Activated CD8-positive, alpha-beta memory T cell treated with anti-CD3 and anti-CD28 coated beads, Interleukin-2, amount 50 U/mL, for 24 hours (primary cell): ENCODE results near the gene EIF1B.
"Not testable (repeated sequence)": the region's sequence is repeated elsewhere in the genome, so short reads cannot be mapped to it uniquely, and the experiment has no call there.

Experiments used
- DNase-seq: peaks from one replicate; pipeline ENCODE4 v3.0.0-alpha.2; 2020; ENCODE audit errors: extremely low read depth

Gene EIF1B

DNA sequence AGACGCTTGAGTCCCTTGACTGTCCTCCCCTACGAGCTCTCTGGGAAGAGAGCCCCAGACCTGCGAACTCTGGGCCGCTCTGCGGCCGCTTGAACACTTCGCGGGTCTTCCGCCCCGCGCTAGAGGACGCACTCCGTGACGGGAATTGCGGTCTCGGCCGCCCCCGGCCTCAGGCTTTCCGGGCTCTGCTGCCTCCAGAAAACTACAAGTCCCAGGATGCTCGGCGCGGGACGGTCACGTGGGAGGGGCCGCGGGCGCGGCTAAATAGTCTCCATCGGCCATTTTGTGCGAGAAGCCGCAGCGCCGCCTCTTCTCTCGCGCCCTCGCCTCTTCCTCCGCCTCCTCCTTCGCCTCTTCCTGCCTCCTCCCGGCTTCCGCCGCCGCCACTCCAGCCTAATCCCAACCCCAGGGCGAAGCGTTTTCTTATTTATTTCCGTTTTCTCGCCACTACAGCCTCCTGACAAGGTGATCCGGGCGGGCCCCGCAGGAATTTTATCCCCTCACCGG, at the start of gene EIF1B:
EIF1B (plus strand) TSS at position 290 of the 507 bp plus-strand sequence. CDS start 235 bp downstream, outside the sequence.
- DNase-seq = peak; percentile 97

DNA sequence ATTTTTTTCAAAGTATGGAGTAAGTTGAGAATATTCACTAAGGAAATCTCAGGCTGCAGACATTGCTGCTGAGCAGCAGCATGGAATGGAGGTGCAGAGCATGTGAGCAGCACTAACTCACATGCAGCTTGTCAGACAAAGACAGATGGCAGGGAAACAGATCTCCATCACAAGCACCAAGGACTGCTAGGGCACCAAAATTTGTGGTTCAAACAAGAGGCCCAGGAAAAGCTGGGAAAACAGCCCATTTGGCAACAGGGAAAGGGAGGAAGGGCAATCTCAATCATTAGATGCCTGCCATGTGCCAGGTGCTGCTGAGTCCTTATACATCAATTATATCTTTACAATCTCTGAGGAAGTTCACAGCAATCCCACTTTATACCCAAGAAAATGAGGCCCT, 47.2 kb upstream of the EIF1B start:
- no peak for DNase-seq

DNA sequence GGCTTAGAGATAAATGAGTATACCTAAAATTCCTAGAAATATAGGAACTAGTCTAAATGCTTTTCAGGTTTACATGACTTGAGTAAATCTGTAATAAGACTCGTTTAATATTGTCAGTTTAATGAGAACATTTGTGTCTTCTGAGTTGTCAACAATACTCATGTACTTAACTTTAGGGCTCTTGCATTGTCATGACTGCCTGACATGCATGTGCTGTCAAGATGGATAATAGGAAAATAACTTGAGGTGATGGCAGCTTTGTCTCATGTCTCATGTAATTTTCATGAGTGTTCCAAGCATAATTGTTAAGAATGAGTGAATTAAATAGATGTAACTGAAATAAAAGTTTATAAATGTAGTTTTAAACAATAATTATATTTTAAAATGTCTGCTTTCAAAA, 45.1 kb upstream of the EIF1B start:
- DNase-seq = no peak

DNA sequence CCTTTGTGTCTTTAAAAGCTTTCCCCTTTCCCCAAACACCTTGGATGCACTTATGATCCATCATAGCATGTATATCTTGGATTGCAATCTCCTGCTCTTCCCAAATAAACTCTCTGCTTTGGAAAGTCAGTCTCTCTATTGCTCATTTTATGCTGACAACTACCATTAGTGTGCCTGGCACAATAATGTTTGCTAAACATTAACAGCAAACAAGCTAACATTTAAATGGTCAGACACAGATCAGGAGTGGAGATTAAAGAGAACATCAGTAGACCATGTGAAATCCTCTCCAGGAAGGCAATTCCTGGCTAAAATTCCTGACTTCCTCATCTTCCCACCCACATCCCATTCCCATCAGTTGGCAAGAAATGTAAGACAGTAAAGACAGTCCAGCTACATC, 44.3 kb upstream of the EIF1B start:
- no peak for DNase-seq

DNA sequence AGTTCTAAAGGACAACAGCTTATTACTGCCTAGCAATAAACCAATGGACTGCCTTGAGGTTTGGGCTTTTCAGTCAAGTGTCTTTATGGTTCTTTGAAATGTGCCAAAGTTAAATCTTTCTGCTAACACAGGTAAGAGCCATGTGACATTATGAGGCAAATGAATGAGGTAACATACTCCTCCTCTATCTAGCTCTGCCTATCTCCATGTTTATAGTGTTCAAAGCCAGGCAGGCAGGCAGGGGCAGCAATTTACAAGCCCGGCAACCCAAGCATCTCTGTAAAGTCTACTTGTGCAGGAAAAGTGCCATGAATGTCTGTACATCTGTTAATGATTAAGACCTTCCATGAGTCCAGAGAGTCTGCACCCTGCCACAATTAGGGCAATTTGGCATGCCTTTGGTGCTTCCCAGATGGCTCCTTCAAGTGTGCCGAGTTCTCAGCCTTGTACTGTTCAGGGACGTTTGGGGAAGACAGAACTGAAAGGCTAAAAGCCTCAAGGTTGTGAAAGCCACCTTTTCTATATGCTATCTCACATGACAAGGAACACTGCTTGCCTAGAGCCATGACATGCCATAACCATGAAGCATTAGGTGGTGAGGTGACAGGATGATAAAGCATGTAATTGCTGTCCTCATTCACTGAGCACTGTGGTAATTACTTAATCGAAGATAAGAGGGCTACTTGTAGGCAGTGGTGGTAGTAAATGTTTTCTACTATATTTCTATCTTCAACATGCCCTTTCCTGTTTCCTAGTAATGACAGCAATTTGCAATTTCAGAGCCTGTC, 41.4 kb upstream of the EIF1B start:
- no peak for DNase-seq

DNA sequence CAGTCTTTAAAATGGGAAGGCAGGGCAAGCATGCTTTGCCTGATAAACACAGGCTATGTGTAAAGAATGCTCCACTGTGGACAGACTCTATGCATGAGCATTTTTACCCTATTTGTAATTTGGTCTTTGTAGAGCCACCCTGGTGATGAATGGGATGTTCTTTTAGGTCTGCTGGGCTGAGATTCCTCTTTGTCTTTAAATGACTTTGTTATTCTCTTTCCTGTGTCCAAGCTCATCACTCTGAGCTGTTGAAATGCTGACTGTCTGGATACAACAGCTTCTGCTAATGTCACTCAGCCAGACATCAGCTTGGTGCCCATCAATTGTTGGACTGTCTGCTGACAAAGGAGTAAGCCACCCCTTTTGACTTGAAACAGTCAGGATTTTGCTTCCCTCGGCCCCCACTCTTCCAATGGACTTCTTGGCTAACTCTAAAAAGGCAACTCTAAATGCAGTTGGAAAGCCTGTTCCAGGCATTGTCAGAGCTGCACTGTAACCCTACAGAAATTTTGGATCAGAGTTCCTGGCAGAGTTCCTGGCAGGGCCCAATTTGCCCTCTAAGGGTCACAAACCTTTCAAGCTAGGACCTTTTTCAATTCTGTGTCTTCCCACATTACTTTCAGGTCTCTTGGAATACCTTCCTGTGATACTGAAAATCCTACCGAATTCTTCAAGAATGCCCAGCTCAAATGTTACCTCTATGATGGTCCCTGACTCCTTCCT, 40.5 kb upstream of the EIF1B start:
- no peak for DNase-seq

DNA sequence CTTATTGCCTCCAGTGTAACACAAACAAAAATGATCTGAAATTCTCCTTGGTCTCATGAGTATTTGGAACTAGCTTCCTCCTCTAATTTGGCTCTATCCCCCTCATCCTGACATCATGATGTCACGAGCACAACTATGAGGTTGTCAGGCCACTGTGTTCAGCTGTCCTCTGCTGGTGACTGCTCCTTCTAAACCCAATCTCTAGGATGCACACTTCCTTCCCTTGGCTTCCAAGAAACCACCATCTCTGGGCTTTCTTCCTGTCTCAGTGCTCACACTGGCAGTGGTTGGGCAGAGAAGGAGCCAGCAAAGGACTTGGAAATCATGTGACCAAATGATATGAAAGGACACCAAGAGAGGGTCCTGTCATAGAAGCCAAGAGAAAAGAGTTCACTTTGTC, 30.7 kb upstream of the EIF1B start:
- no peak for DNase-seq

DNA sequence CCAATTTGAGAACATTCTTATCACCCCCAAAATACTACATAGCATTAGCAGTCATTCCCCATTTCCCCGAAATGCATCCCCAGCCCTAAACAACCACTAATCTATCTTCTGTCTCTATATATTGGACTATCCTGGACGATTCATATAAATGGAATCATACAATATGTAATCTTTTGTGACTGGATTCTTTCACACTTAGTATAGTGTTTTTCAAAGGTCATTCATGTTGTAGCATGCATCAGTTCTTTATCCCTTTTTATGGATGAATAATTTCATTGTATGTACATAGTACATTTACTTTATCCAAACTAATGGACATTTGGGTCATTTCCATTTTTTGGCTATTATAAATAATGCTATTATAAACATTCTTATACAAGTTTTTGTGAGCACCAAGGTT, 27.5 kb upstream of the EIF1B start:
- no peak for DNase-seq

DNA sequence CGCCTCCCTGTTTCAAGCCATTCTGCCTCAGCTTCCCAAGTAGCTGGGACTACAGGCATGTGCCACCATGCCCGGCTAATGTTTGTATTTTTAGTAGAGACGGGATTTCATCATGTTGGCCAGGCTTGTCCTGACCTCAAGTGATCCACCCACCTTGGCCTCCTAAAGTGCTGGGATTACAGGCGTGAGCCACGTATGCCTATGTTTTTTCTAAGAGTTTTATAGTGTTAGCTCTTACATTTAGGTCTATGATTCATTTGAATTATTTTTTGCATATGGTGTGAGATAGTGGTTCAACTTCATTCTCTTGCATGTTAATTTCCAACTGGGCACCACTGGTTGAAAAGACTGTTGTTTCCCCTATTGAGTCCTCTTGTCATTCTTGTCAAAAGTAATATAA, 26.4 kb upstream of the EIF1B start:
- not testable (repeated sequence) for DNase-seq

DNA sequence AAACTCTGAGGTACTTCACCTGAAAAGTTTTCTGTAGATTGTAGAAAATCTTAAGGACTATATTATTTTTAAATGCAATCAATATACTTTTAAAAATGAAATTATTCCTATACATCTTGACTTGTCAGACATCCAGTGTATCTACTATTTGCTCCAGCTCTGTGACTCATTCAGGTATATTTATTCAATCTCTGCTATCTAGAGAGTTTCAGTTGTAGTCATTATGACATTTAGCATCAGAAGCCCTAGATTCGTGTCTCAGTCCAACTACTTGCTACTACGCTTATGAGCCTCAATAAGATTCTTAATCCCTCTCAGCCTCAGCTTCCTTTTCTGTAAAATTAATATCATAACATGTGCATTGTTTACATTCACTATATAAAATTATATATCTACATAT, 22.3 kb upstream of the EIF1B start:
- no peak for DNase-seq

DNA sequence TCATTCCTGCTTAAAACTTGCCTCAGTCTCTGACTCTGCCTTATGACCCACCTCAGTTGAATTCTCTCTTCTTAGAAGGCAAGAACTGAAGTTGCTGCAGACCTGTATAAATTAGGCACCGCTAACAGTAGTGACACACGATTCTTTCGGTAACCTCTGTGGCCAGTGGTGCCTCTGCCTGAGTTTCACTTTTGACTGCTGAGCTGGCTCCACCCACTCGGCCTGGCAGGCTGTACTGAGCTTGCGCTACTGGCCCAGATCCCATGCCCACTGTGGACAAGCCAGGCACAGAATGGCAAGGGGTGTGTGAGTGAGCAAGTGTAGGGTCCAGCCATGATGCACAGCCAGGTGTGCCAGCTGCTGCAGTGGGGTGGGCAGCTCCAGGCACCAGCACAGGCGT, 19.1 kb upstream of the EIF1B start:
- no peak for DNase-seq

DNA sequence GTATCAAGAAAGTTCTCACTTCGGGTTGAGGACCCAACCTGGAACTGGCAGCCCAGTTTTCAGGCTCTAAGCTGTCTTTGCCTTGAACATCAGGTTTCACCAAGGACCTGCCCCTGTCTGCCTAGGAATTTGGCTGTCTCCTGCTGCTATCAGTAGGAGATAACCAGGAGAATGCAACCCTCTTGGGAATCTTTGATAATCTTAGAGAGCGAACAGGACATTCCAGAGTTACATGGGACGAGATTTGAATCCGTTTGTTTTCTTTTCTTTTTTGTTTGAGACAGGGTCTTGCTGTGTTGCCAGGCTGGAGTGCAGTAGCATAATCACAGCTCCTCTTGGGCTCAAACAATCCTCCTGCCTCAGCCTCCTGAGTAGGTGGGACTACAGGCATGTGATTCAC, 18.0 kb upstream of the EIF1B start:
- DNase-seq = no peak

DNA sequence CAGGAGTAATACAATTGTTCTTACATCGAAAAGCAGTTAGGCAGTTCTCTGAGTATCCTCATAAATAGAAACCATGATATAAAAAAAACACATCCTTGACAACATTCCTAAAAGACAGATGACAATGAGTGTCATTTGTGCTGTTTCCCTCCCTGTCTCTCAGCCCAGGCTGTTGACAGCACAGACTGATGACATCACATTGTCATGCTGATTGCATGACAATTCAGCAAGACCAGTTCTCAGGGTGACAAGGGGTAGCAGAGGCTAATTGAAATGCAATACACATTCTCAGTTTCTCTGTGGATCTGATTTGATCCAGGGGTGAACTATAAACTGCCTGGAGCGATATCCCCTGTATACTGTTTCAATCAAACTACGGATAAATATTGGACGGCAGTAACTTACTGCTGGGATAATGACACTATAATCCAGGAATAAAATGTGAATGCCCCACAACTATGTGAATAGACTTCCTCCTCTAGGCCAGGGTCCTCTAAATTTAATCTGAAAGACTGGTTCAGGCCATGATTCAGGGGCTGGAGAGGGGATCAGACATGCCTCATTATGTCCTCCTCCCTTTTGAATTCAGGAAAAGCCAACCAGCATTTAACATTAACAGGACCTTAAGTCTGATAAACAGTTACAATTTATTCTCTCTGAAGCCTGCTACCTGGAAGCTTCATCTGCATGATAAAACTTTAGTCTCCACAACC, 16.7 kb upstream of the EIF1B start:
- no peak for DNase-seq

DNA sequence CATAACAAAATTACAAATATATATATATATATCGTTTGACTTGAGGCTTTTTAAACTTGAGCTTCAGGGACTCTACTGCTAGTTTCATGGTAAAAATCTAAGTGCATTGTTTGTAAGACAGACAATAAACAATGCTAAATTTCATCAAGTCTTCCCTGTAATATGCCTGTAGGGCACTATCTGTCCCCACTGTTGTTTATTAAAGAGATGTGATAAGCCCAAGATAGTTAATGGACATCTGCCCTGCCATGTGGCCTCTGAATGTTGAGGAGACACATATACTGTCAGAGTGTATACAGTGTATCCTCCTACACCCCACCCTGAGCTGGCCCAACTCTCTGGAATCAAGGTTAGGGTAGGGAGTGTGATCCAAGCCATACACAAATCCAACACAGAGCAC, 15.1 kb upstream of the EIF1B start:
- DNase-seq = no peak

DNA sequence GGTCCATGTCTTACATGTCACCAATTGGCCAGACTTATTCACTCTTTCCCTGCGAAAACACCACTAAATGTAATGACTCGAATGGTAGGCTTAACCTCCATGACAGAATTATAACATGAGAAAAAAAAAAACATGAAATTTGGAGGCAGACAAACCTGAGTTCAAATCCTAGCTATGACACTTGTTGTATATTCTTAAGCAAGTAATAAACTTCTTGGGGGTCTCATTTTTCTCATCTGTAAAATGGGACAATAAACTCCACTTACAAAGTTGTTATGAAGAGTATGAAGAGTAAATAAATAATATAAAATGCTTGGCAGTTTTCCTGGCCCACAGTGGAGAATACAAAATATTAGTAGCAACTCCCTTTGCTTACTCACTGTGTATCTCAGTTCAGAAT, 11.4 kb upstream of the EIF1B start:
- DNase-seq = no peak

DNA sequence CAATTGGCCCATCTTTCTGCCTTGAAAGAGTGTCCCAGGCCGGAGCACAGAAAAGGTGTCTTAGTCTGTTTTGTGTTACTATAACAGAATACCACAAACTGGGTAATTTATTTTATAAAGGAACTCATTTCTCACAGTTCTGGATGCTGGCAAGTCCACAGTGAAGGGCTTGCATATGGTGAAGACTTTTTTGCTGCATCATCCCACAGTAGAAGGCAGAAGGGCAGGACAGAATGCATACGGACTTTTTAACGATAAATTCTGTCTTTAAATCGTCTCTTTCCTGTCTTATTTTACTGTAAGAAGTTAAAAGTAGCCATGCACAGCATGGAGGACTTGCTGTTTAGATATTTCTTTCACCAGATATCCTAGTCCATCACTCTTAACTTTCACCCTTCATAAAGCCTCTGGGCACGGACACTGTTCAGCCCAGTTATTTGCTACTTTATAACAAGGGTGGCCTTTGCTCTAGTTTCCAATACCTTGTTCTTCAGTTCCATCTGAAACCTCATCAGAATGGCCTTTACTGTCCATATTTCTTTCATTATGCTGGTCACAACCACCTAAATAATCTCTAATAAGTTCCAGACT, 10.3 kb upstream of the EIF1B start:
- DNase-seq = no peak

DNA sequence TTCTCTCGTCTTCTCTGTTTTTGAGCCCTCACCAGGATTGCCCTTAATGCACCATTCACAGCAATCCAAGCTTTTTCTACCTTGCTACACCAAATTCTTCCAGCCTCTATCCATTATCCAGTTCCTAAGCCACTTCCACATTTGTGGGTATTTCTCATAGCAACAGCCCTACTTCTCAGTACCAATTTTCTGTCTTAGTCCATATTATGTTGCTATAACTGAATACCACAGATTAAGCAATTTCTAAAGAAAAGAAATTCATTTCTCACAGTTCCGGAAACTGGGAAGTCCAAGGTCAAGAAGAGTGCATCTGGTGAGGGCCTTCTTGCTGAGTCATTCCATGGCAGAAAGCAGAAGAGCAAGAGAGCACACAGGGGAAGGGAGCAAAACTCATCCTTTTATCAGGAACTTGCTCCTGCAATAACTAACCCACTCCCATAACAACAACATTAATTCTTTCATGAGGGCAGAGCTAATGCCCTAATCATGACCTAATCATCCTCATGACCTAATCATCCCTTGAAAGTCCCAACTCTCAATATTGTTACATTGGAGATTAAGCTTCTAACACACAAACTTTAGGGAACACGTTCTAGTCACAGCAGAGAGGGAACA, 9.7 kb upstream of the EIF1B start:
- DNase-seq = no peak

DNA sequence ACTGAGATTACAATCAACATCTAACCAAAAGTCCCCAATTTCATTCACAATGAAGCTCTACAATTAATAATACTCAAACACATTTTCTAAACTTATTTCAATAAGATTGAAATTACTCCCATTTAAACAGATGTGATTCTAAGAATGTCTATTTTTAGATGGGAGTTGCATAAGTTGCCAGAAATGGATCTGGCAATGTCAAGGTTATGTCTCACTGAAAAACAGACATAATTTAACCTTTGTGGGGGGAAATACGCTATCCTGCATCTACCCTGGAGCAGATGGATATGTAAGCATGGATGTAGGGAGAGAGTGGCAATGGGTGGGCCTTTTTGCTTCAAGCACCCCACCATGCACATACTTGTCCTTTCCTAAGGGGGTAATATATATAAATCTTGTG, 6.7 kb upstream of the EIF1B start:
- DNase-seq = no peak

DNA sequence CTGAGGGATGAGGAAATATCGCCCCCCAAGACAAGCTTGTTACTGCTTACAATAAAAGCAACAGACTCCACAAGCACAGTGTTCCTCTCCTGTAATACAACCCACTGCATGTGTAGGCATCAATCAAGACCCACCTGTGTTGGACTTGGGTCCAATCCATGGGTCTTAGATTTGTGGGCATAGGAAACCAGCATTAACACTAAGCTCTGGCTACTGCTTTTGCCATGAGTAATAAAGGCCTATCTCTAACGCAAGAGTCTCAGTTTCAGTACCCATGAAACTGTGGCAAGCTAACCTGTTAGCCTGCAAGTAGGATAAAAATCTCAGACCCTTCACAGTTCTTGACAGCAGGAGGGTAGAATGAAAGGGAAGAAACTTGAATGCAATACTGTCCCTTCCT, 5.2 kb upstream of the EIF1B start:
- no peak for DNase-seq

DNA sequence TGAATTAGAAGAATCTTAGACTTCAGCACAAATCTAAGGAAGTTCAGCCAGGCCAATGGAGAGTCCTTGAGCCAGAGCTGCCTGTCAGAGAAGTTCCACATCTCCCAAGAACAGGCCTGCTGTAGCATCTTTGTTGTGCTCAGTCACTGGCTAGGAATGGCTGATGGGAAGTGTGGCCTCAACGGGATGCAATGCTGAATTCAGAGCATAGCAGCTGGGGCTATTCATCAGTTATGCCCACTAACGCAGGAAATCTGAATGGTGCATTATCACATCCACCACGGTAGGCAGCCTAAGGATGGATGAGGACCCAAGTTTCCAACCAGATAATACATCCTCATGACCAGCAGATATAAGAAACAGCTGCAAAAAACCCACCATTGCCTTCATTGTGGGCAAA, 3.2 kb upstream of the EIF1B start:
- DNase-seq = no peak

DNA sequence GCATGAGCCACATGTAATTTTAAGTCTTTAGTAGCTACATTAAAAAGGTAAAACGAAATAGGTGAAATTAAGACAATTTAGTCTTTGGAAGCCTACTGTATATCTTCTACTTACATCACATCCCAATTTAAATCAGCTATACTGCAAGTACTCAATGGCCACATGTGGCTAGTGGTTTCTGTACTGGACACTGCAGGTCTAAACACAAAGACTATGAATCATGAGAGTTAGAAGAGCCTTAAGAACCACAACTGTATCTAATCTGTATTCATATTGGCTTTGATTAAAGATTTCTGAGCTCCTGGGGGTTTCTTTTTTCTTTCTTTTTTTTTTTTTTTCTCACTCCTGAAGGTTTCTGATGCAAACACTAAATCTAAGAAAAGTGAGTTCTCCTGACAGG, 2.3 kb upstream of the EIF1B start:
- no peak for DNase-seq
